ENCODE results near the gene COPE. TPM values are rescaled to one million over a fixed set of nuclear protein-coding genes. Genes with fewer than 3 reads are reported as not detected.

The COPE gene
- polyA plus RNA-seq, 1 donor from 2014 or later, result 397 TPM

- H3K27me3 ChIP-seq (ENCODE audit: insufficient read depth, low read depth, low read length), result no peaks in the 10 kb centered on the region
- no peak for TF ChIP-seq EZH2 (IDR thresholded peaks at IDR 0.05; ENCODE audit: borderline replicate concordance, insufficient read depth, low read length, poor library complexity, severe bottlenecking)
- TF ChIP-seq TAF1 (IDR thresholded peaks at IDR 0.05; ENCODE audit: low read depth), result no peak
- TF ChIP-seq EP300 (conservative IDR thresholded peaks at IDR 0.05; ENCODE audit: poor library complexity, severe bottlenecking), result no peak
- no peak for TF ChIP-seq RAD21 (conservative IDR thresholded peaks at IDR 0.05)
- TF ChIP-seq, protein P1, sequence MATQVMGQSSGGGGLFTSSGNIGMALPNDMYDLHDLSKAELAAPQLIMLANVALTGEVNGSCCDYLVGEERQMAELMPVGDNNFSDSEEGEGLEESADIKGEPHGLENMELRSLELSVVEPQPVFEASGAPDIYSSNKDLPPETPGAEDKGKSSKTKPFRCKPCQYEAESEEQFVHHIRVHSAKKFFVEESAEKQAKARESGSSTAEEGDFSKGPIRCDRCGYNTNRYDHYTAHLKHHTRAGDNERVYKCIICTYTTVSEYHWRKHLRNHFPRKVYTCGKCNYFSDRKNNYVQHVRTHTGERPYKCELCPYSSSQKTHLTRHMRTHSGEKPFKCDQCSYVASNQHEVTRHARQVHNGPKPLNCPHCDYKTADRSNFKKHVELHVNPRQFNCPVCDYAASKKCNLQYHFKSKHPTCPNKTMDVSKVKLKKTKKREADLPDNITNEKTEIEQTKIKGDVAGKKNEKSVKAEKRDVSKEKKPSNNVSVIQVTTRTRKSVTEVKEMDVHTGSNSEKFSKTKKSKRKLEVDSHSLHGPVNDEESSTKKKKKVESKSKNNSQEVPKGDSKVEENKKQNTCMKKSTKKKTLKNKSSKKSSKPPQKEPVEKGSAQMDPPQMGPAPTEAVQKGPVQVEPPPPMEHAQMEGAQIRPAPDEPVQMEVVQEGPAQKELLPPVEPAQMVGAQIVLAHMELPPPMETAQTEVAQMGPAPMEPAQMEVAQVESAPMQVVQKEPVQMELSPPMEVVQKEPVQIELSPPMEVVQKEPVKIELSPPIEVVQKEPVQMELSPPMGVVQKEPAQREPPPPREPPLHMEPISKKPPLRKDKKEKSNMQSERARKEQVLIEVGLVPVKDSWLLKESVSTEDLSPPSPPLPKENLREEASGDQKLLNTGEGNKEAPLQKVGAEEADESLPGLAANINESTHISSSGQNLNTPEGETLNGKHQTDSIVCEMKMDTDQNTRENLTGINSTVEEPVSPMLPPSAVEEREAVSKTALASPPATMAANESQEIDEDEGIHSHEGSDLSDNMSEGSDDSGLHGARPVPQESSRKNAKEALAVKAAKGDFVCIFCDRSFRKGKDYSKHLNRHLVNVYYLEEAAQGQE (IDR thresholded peaks at IDR 0.05; ENCODE audit: borderline replicate concordance), result no peak
- no peak for TF ChIP-seq CTCF (IDR thresholded peaks at IDR 0.05; ENCODE audit: poor library complexity, severe bottlenecking)
- TF ChIP-seq MXI1 (conservative IDR thresholded peaks at IDR 0.05; ENCODE audit: poor library complexity, severe bottlenecking), result no peak
- TF ChIP-seq POLR2AphosphoS5 (IDR thresholded peaks at IDR 0.05), result no peak
- no peak for TF ChIP-seq SMC3 (conservative IDR thresholded peaks at IDR 0.05; ENCODE audit: poor library complexity)
- H3K36me3 ChIP-seq (ENCODE audit: insufficient read depth, low read length), result no peaks in the 10 kb centered on the region
- H3K4me3 ChIP-seq (ENCODE audit: low read length), result no peak overlapping the region
- H3K9me2 ChIP-seq (ENCODE audit: insufficient read depth, low read length), result no peaks in the 10 kb centered on the region
- no peaks in the 10 kb centered on the region for H3K9me3 ChIP-seq (ENCODE audit: low read length)
- peaks cover 9% of the 10 kb centered on the region for H3K79me2 ChIP-seq (replicated peaks; ENCODE audit: insufficient read depth, low read length)
- H3K4me2 ChIP-seq (ENCODE audit: low read length), result no peak overlapping the region
- H2AFZ ChIP-seq (ENCODE audit: low read depth, low read length), result no peak overlapping the region
- no peak overlapping the region for H3K27ac ChIP-seq (ENCODE audit: low read length)
- H4K20me1 ChIP-seq (ENCODE audit: insufficient read depth), result no peaks in the 10 kb centered on the region
- H3F3A ChIP-seq (ENCODE audit: insufficient read depth, low read length, poor library complexity, severe bottlenecking), result no peaks in the 10 kb centered on the region
- H3K9ac ChIP-seq (ENCODE audit: low read length), result no peak overlapping the region
These were observed 5.6 kb upstream of the COPE start for GRCh38 chr19:18924684-18925213.

GRCh38 chr19:18922228-18922985, 3.2 kb upstream of the COPE start:
- Histone ChIP-seq H3K79me2 (replicated peaks; ENCODE audit: insufficient read depth, low read length) (peaks cover 22% of the 10 kb centered on the region), H3K27me3 (ENCODE audit: insufficient read depth, low read depth, low read length) (no peaks in the 10 kb centered on the region), H4K20me1 (ENCODE audit: insufficient read depth) (no peaks in the 10 kb centered on the region), H3F3A (ENCODE audit: insufficient read depth, low read length, poor library complexity, severe bottlenecking) (no peaks in the 10 kb centered on the region), H3K4me3 (ENCODE audit: low read length) (no peak overlapping the region), H3K9ac (ENCODE audit: low read length) (no peak overlapping the region), H3K9me2 (ENCODE audit: insufficient read depth, low read length) (no peaks in the 10 kb centered on the region), H3K27ac (ENCODE audit: low read length) (no peak overlapping the region), H3K9me3 (ENCODE audit: low read length) (no peaks in the 10 kb centered on the region), H3K4me2 (ENCODE audit: low read length) (no peak overlapping the region), H2AFZ (ENCODE audit: low read depth, low read length) (no peak overlapping the region), H3K36me3 (ENCODE audit: insufficient read depth, low read length) (no peaks in the 10 kb centered on the region)
- no peak for TF ChIP-seq EZH2 (IDR thresholded peaks at IDR 0.05; ENCODE audit: borderline replicate concordance, insufficient read depth, low read length, poor library complexity, severe bottlenecking)
- no peak for TF ChIP-seq MXI1 (conservative IDR thresholded peaks at IDR 0.05; ENCODE audit: poor library complexity, severe bottlenecking)
- TF ChIP-seq POLR2AphosphoS5 (IDR thresholded peaks at IDR 0.05), result no peak
- TF ChIP-seq RAD21 (conservative IDR thresholded peaks at IDR 0.05), result no peak
- TF ChIP-seq CTCF (IDR thresholded peaks at IDR 0.05; ENCODE audit: poor library complexity, severe bottlenecking), result no peak
- TF ChIP-seq, protein P1 (IDR thresholded peaks at IDR 0.05; ENCODE audit: borderline replicate concordance), result no peak
- TF ChIP-seq SMC3 (conservative IDR thresholded peaks at IDR 0.05; ENCODE audit: poor library complexity), result no peak
